SHP77 treated with DMSO at 0.1 percent for 48 hours (cell line): ENCODE measurements around the gene PCSK5.
"Not testable (repeated sequence)": the region's sequence is repeated elsewhere in the genome, so short reads cannot be mapped to it uniquely, and the experiment has no call there.

Experiments
- DNase-seq: peaks from one replicate; lab custom pipeline; 2025; lab: John Stamatoyannopoulos, UW

PCSK5 gene

GRCh38 chr9:75963321-75963720, 72.8 kb downstream of the PCSK5 start:
- not testable (repeated sequence) for DNase-seq

- no peak for DNase-seq
Observed at GRCh38 chr9:75964427-75964826, 74.0 kb downstream of the PCSK5 start.

GRCh38 chr9:75965231-75965630, 74.8 kb downstream of the PCSK5 start:
- DNase-seq = no peak

- DNase-seq = no peak
Observed at GRCh38 chr9:75967556-75967955, 77.1 kb downstream of the PCSK5 start.

- DNase-seq = no peak
Observed at GRCh38 chr9:75974016-75974766, 83.7 kb downstream of the PCSK5 start.

GRCh38 chr9:75975071-75975470, 84.6 kb downstream of the PCSK5 start:
- DNase-seq = no peak

- DNase-seq = no peak
Observed at GRCh38 chr9:75976549-75976948, 86.1 kb downstream of the PCSK5 start.

- no peak for DNase-seq
Observed at GRCh38 chr9:75979362-75979761, 88.9 kb downstream of the PCSK5 start.

GRCh38 chr9:75983319-75984045, 93.0 kb downstream of the PCSK5 start:
- DNase-seq = no peak

- no peak for DNase-seq
Observed at GRCh38 chr9:75985515-75985914, 95.0 kb downstream of the PCSK5 start.

GRCh38 chr9:75988663-75989062, 98.2 kb downstream of the PCSK5 start:
- DNase-seq = no peak

GRCh38 chr9:75990156-75990555, 99.7 kb downstream of the PCSK5 start:
- no peak for DNase-seq

- DNase-seq = no peak
Observed at GRCh38 chr9:75990576-75991304, 100.3 kb downstream of the PCSK5 start.

- no peak for DNase-seq
Observed at GRCh38 chr9:75992482-75993206, 102.2 kb downstream of the PCSK5 start.

GRCh38 chr9:75993434-75993833, 103.0 kb downstream of the PCSK5 start:
- no peak for DNase-seq

- DNase-seq = no peak
Observed at GRCh38 chr9:75995066-75995465, 104.6 kb downstream of the PCSK5 start.

- DNase-seq = no peak
Observed at GRCh38 chr9:75996726-75997125, 106.3 kb downstream of the PCSK5 start.

GRCh38 chr9:75997206-75997605, 106.7 kb downstream of the PCSK5 start:
- DNase-seq = no peak

GRCh38 chr9:75998096-75998780, 107.8 kb downstream of the PCSK5 start:
- no peak for DNase-seq

GRCh38 chr9:76001459-76001858, 111.0 kb downstream of the PCSK5 start:
- DNase-seq = no peak

GRCh38 chr9:76003041-76003440, 112.6 kb downstream of the PCSK5 start:
- DNase-seq = no peak

- no peak for DNase-seq
Observed at GRCh38 chr9:76004526-76004925, 114.1 kb downstream of the PCSK5 start.
